ENCODE results near the gene YWHAQ.

The YWHAQ gene

DNA sequence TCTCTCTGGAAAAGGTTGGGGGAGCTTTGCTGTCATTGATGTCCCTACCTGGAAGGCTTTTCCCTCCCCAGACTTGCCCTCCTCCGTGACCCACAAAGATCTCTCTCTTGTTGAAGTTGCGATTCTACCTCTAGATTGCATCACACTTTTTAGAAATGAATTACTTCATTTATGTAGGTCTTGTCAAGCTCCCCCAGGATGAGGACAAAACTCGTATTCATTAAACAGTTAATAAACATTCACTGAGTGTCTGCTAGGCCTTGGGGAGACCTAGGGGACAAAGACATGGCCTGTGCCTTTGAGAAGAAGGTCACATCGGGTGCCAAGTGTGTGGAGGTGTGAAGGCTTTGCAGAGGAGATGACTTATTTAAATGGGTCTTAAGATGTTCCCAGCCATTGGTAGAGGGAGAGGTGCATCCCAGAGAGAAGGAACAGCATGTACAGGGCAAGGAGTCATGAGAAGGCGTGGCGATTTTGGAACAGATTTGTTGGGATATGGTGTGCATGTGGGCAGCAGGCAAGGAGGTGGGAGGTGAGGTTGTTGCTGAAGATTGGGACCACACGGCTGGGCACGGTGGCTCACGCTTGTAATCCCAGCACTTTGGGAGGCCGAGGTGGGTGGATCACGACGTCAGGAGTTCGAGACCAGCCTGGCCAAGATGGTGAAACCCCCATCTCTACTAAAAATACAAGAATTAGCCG is 9.8 kb upstream of the YWHAQ start:
- TF ChIP-seq CTCF (IDR thresholded peaks at IDR 0.05) = no peak
- TF ChIP-seq ZFX (IDR thresholded peaks at IDR 0.05; ENCODE audit: borderline replicate concordance) = no peak
- H3K27ac ChIP-seq = no peak overlapping the region

- no peak overlapping the region for H3K27ac ChIP-seq
- TF ChIP-seq ZFX (IDR thresholded peaks at IDR 0.05; ENCODE audit: borderline replicate concordance) (no peak), CTCF (IDR thresholded peaks at IDR 0.05) (no peak)
Measured at GRCh38 chr2:9639740-9640343, 9.0 kb upstream of the YWHAQ start.

DNA sequence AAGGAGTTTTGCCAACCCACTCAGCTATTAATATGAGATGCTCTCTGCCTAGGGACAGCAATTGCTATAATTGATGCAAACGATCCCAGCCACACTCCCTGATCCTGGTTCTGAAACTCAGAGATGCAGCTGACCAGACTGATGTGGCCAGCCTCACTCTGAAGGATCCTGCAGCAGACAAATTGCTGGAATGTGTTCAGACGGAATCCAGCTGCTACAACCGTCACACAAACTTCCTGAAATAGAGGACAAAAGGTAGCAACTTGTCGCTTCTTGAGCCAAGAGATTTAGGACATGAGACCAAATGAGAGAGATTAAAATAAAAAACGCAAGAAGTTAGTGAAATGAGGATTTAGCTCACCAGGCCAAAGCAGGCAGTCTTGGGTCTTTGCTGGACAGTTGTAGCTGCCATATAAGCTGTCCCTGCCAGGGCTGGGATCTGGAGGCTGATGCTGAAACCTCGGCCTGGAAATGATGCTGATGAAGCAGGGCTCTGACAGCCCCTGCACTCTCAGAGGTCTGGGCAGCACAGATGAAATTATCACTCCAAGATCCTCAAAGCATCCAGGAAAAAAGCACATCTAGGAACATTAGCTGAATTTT is 8.3 kb upstream of the YWHAQ start:
- no peak overlapping the region for H3K27ac ChIP-seq
- no peak for TF ChIP-seq ZFX (IDR thresholded peaks at IDR 0.05; ENCODE audit: borderline replicate concordance)
- no peak for TF ChIP-seq CTCF (IDR thresholded peaks at IDR 0.05)

DNA sequence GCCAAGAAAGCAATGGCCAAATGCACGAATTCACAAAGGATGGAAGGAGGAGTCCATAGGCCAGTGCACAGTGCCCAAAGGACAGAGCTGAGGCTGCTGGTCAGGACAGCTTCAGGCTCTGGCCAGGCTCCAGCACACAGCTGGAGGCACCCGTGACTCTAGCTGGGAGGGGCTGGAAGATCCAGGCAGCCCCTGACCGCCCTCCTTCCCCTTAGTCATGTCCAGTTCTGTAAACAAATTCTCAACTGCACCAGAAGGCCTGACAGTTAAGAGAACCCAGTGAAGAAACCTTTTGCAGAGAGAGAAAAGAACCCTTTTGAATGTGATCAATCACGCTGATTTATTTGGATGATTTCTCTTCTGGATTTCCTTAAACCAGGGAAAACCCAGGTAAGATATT is 7.7 kb upstream of the YWHAQ start:
- TF ChIP-seq CTCF (IDR thresholded peaks at IDR 0.05) = no peak
- no peak for TF ChIP-seq ZFX (IDR thresholded peaks at IDR 0.05; ENCODE audit: borderline replicate concordance)
- no peak overlapping the region for H3K27ac ChIP-seq

DNA sequence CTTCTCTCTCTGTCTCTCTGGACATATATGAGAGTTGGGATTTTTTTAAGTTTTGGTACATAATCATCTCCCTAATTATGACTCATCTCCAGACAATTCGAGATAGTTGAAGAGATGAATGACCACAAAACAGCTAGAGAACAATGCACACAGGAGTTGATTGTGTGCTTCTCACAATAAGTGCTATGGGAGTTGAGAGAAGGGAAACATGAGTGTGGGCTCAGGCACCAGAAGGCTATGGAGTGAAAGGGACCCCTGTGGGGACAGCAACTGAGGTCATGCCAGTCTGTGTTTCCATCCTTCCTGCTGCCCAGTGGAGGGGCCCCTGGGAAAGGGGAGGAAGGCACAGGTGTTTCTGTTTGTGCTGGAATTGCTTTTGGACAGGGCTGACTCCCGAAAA is 6.5 kb upstream of the YWHAQ start:
- no peak overlapping the region for H3K27ac ChIP-seq
- TF ChIP-seq CTCF (IDR thresholded peaks at IDR 0.05) (no peak), ZFX (IDR thresholded peaks at IDR 0.05; ENCODE audit: borderline replicate concordance) (no peak)

- no peak for TF ChIP-seq CTCF (IDR thresholded peaks at IDR 0.05)
- no peak for TF ChIP-seq ZFX (IDR thresholded peaks at IDR 0.05; ENCODE audit: borderline replicate concordance)
- H3K27ac ChIP-seq = no peak overlapping the region
Measured at GRCh38 chr2:9634133-9634532, 3.3 kb upstream of the YWHAQ start.

Data from 22Rv1 (cell line).